HepG2 (cell line): ENCODE results near the gene QRSL1. TPM values are rescaled to one million over a fixed set of nuclear protein-coding genes. Genes with fewer than 3 reads are reported as not detected.

ENCODE experiments used
- CREB3 ChIP-seq: sonication (generic); formaldehyde crosslinking; IDR thresholded peaks from 2 replicates; pipeline ENCODE4 v1.5.0; 2020; ENCODE audit warnings: missing genetic modification reagents
- HBP1 ChIP-seq: IDR thresholded peaks from 2 replicates; pipeline ENCODE4 v1.6.1; 2016; ENCODE audit warnings: low read depth, control low read depth
- HOXA5 ChIP-seq: sonication (generic); formaldehyde crosslinking; IDR thresholded peaks from 2 replicates; pipeline ENCODE4 v1.4.0; 2020; ENCODE audit warnings: missing genetic modification reagents
- HOXD1 ChIP-seq: sonication (generic); formaldehyde crosslinking; IDR thresholded peaks from 2 replicates; pipeline ENCODE4 v1.5.0; 2020; ENCODE audit warnings: missing genetic modification reagents
- KLF15 ChIP-seq: sonication (generic); formaldehyde crosslinking; IDR thresholded peaks from 2 replicates; pipeline ENCODE4 v1.8.1; 2023; ENCODE audit warnings: borderline replicate concordance, mild to moderate bottlenecking, inconsistent platforms, missing genetic modification reagents, mixed read lengths
- KMT2B ChIP-seq: IDR thresholded peaks from 2 replicates; pipeline ENCODE4 v1.6.1; 2016; ENCODE audit warnings: missing genetic modification reagents, missing compliant biosample characterization
- NR2C2 ChIP-seq: sonication (generic); formaldehyde crosslinking; IDR thresholded peaks from 2 replicates; pipeline ENCODE4 v1.4.0; 2020; ENCODE audit warnings: missing genetic modification reagents, mild to moderate bottlenecking, moderate library complexity, borderline replicate concordance
- PCBP1 ChIP-seq: fragments of 200-400 bp; formaldehyde crosslinking; IDR thresholded peaks from 2 replicates; pipeline ENCODE4 v1.6.1; 2017; ENCODE audit warnings: mild to moderate bottlenecking, low read depth, low read length, borderline replicate concordance
- SRF ChIP-seq: IDR thresholded peaks from 2 replicates; pipeline ENCODE4 v1.6.1; 2011; ENCODE audit warnings: mild to moderate bottlenecking, low read depth, low read length, moderate library complexity
- ZFP36L1 ChIP-seq: sonication (generic); formaldehyde crosslinking; IDR thresholded peaks from 2 replicates; pipeline ENCODE4 v1.8.0; 2022; ENCODE audit warnings: mild to moderate bottlenecking, missing genetic modification reagents, moderate library complexity
- ZHX2 ChIP-seq, 2 experiments: sonication (generic) in 1 of 2; formaldehyde crosslinking in 1 of 2; IDR thresholded peaks; 2 replicates each; pipeline versions ENCODE4 v1.6.1 to v1.9.0; 2014 to 2022; ENCODE audit warnings: antibody characterized with exemption in 1 of 2, borderline replicate concordance in 1 of 2, inconsistent platforms in 1 of 2, low read depth in 1 of 2, missing genetic modification reagents in 1 of 2
- ZNF18 ChIP-seq: sonication (generic); formaldehyde crosslinking; IDR thresholded peaks from 2 replicates; pipeline ENCODE4 v1.8.0; 2022; ENCODE audit warnings: mild to moderate bottlenecking, missing genetic modification reagents; ENCODE audit not compliant: insufficient replicate concordance
- ZNF274 ChIP-seq: sonication (generic); formaldehyde crosslinking; IDR thresholded peaks from 2 replicates; pipeline ENCODE4 v1.5.1; 2020; ENCODE audit warnings: mild to moderate bottlenecking, missing genetic modification reagents
- ZNF430 ChIP-seq: sonication (generic); formaldehyde crosslinking; IDR thresholded peaks from 2 replicates; pipeline ENCODE4 v1.9.0; 2021; ENCODE audit warnings: mild to moderate bottlenecking, missing genetic modification reagents
- ZNF543 ChIP-seq: sonication (generic); formaldehyde crosslinking; IDR thresholded peaks from 2 replicates; pipeline ENCODE4 v1.4.0; 2020; ENCODE audit warnings: mild to moderate bottlenecking, missing genetic modification reagents
- ZNF639 ChIP-seq: conservative IDR thresholded peaks from 2 replicates; pipeline ENCODE4 v1.6.1; 2018; ENCODE audit warnings: missing genetic modification reagents
- polyA plus RNA-seq, 8 experiments: library from polyadenylated mRNA; depleted of rRNA in 3 of 8; stranded (reverse) in 7 of 8; unstranded in 1 of 8; fragments of >200 nt; fragmentation: Illumina TruSeq in 4 of 8; extraction: Trizol in 4 of 8; gene quantifications; 2 replicates each; pipeline versions ENCODE4 v1.2.1 to v1.2.3, GENCODE V29; 2011 to 2016; ENCODE audit warnings: low read depth in 4 of 8, missing spikeins in 1 of 8, mixed read lengths in 1 of 8; ENCODE audit not compliant: insufficient read depth in 1 of 8
- total RNA-seq, 5 experiments: library from RNA; depleted of rRNA; stranded (reverse); fragments of >200 nt; fragmentation: Illumina TruSeq; extraction: Trizol; gene quantifications; 2 replicates each; pipeline ENCODE4 v1.2.3, GENCODE V29; 2016; ENCODE audit warnings: low read depth in 1 of 5

QRSL1 gene
- total and polyA plus RNA-seq, 2 of the 13 experiments (the other 11 are each of a cell fraction or from before 2014, with no cell fraction given): 8.2 to 22.3 TPM

- peak; percentile 81 for TF ChIP-seq CREB3 (CRISPR knock-in tag)
- peak; percentile 49; the same call in 1 of the 2 replicates for TF ChIP-seq ZNF274
- TF ChIP-seq ZFP36L1: 0 out of 2 replicates have a peak, but pooled peaks have one; percentile 62
- TF ChIP-seq SRF: no peak
- peak; percentile 65; the same call in 1 of the 2 replicates for TF ChIP-seq ZNF543 (CRISPR knock-in tag)
- TF ChIP-seq HOXD1 (CRISPR knock-in tag): 0 out of 2 replicates have a peak, but pooled peaks have one; percentile 13
- TF ChIP-seq KMT2B (CRISPR knock-in tag): peak; percentile 91
- TF ChIP-seq HOXA5: 0 out of 2 replicates have a peak, but pooled peaks have one; percentile 4
- no peak for TF ChIP-seq ZHX2 (IDR thresholded peaks at IDR 0.05; ENCODE audit: low read depth)
- peak; percentile 43; the same call in 1 of the 2 replicates for TF ChIP-seq ZHX2 (CRISPR knock-in tag; IDR thresholded peaks at IDR 0.05; ENCODE audit: borderline replicate concordance)
- 0 out of 2 replicates have a peak, but pooled peaks have one; percentile 50 for TF ChIP-seq ZNF430
- no peak for TF ChIP-seq ZNF18
- TF ChIP-seq NR2C2 (CRISPR knock-in tag): peak; percentile 49; the same call in 1 of the 2 replicates
- no peak for TF ChIP-seq KLF15
- peak; percentile 82; the same call in 1 of the 2 replicates for TF ChIP-seq HBP1 (CRISPR knock-in tag)
- no peak for TF ChIP-seq ZNF639 (CRISPR knock-in tag)
- TF ChIP-seq PCBP1: no peak
These were observed at the start of gene QRSL1, which contains the start of gene RTN4IP1 (continued) for GRCh38 chr6:106629103-106629858.
